Nephron progenitor cell (in vitro differentiated cells): ENCODE results near the gene SPATA16.
A peak's percentile ranks its signal among the peaks of the same experiment; 100 is the strongest.

ENCODE experiments used
- DNase-seq: peaks from one replicate; pipeline ENCODE4 v3.0.0; 2021
- H3K27ac Mint-ChIP-seq: 2 replicates; pipeline ENCODE4 v1.8.0; 2021; ENCODE audit warnings: mild to moderate bottlenecking, moderate library complexity, mixed read lengths
- H3K27me3 Mint-ChIP-seq: 2 replicates; pipeline ENCODE4 v1.8.0; 2021; ENCODE audit warnings: mild to moderate bottlenecking, low read depth, mixed read lengths; ENCODE audit not compliant: poor library complexity
- H3K36me3 Mint-ChIP-seq: 2 replicates; pipeline ENCODE4 v1.8.0; 2021; ENCODE audit warnings: low read depth, mixed read lengths
- H3K4me1 Mint-ChIP-seq: 2 replicates; pipeline ENCODE4 v1.8.0; 2021; ENCODE audit warnings: mixed read lengths
- H3K4me3 Mint-ChIP-seq: 2 replicates; pipeline ENCODE4 v1.8.0; 2021; ENCODE audit warnings: mild to moderate bottlenecking, moderate library complexity, mixed read lengths
- H3K9me3 Mint-ChIP-seq: 2 replicates; pipeline ENCODE4 v1.8.0; 2021; ENCODE audit warnings: mild to moderate bottlenecking, moderate library complexity, mixed read lengths
- TF ChIP-seq, protein P1 (sequence below): fragments of 200-600 bp; sonication (generic); IDR thresholded peaks from 2 replicates; pipeline ENCODE4 v1.5.0; 2021; ENCODE audit warnings: antibody characterized with exemption

The SPATA16 gene

DNA sequence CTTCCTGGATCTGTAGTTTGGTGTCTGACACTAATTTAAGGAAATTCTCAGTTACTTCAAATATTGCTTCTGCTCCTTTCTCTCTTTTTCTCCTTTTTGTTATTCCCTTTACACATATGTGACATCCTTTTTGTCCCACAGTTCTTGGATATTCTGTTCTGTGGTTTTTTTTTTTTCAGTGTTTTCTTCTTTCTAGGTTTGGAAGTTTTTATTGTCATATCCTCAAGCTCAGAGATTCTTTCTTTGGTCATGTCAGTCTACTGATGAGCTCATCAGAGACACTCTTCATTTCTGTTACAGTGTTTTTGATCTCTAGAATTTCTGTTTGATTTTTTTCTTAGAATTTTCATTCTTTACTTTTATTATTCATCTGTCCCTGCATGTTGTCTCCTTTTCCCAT is 140.5 kb downstream of the SPATA16 start:
- no peaks in the 10 kb centered on the region for H3K36me3 Mint-ChIP-seq
- no peaks in the 10 kb centered on the region for H3K4me1 Mint-ChIP-seq
- peaks cover 13% of the 10 kb centered on the region for H3K9me3 Mint-ChIP-seq
- TF ChIP-seq, protein P1, sequence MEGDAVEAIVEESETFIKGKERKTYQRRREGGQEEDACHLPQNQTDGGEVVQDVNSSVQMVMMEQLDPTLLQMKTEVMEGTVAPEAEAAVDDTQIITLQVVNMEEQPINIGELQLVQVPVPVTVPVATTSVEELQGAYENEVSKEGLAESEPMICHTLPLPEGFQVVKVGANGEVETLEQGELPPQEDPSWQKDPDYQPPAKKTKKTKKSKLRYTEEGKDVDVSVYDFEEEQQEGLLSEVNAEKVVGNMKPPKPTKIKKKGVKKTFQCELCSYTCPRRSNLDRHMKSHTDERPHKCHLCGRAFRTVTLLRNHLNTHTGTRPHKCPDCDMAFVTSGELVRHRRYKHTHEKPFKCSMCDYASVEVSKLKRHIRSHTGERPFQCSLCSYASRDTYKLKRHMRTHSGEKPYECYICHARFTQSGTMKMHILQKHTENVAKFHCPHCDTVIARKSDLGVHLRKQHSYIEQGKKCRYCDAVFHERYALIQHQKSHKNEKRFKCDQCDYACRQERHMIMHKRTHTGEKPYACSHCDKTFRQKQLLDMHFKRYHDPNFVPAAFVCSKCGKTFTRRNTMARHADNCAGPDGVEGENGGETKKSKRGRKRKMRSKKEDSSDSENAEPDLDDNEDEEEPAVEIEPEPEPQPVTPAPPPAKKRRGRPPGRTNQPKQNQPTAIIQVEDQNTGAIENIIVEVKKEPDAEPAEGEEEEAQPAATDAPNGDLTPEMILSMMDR: no peak
- no peak for DNase-seq
- H3K27ac Mint-ChIP-seq: no peak overlapping the region
- H3K4me3 Mint-ChIP-seq: no peak overlapping the region
- peaks cover 3% of the 10 kb centered on the region for H3K27me3 Mint-ChIP-seq

DNA sequence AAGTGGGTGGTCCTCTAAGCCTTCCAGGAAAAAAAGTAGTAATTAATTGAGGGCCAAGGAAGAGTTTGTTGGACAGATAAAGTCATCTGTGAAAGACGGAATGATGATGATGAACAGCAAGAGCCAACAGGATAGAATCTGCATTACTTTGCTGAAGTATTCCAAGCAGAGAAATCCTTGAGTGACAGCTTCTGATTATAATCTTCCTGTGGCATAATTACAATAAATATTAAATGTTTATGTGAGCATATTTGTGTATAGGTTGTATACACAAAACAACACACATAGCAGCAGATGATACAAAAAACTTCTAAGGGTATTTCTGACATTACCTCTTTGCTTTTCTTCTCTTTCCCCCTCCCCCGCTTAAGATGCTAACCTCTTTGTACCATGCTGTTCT is 147.6 kb downstream of the SPATA16 start:
- H3K4me3 Mint-ChIP-seq: no peak overlapping the region
- no peaks in the 10 kb centered on the region for H3K27me3 Mint-ChIP-seq
- no peak for DNase-seq
- TF ChIP-seq, protein P1: no peak
- H3K36me3 Mint-ChIP-seq: no peaks in the 10 kb centered on the region
- H3K27ac Mint-ChIP-seq: no peak overlapping the region
- H3K9me3 Mint-ChIP-seq: no peaks in the 10 kb centered on the region
- peaks cover 7% of the 10 kb centered on the region for H3K4me1 Mint-ChIP-seq

DNA sequence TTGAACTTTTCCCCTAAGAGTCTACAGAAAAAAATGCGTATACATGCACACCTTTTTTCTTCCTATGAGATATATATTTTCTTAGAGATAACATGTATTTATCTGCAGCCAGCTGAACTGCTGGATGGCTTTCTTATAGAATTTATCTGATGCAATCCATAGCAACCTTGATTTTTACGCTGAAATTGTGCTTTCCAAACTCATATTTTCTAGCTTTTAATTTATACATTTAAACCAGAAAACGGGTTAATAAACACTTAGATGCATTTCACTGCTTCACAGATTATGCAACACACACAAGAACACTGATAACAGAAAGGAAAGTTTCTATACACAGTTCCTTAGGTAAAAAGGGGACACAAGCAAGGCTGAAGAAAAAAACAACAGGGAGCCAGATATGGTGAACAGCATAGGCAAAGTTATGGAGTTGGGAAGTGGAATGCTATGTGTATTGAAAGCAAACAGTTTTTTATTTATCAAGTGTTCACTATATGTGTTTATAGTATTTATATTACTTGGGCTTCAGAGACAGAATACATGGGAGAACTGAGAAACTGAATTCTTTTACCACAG is 149.5 kb downstream of the SPATA16 start:
- H3K9me3 Mint-ChIP-seq: no peaks in the 10 kb centered on the region
- H3K27me3 Mint-ChIP-seq: no peaks in the 10 kb centered on the region
- no peak for DNase-seq
- TF ChIP-seq, protein P1: no peak
- H3K4me3 Mint-ChIP-seq: no peak overlapping the region
- peaks cover 7% of the 10 kb centered on the region for H3K4me1 Mint-ChIP-seq
- H3K27ac Mint-ChIP-seq: no peak overlapping the region
- H3K36me3 Mint-ChIP-seq: no peaks in the 10 kb centered on the region

DNA sequence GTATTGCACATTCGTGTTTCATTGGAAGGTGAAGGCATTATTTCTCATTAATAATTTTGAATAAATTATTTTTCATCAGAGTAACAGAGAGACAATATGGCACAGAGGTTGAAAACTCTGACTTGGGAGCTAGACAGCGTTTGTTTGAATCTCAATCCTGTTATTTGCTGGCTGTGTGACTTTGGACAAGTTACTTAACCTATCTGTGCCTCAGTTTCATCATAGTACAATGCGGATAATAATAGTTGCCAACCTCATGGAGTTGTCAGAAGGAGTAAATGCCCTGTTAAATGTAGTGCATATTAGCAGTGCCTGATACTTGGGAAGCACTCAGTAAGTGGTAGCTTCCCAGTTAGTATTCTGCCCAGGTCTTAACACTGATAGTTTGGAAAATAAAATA is 151.7 kb downstream of the SPATA16 start:
- Mint-ChIP-seq H3K9me3 (no peaks in the 10 kb centered on the region), H3K4me1 (peaks cover 7% of the 10 kb centered on the region), H3K27ac (no peak overlapping the region), H3K27me3 (no peaks in the 10 kb centered on the region), H3K4me3 (no peak overlapping the region), H3K36me3 (no peaks in the 10 kb centered on the region)
- TF ChIP-seq, protein P1: no peak
- DNase-seq: no peak

DNA sequence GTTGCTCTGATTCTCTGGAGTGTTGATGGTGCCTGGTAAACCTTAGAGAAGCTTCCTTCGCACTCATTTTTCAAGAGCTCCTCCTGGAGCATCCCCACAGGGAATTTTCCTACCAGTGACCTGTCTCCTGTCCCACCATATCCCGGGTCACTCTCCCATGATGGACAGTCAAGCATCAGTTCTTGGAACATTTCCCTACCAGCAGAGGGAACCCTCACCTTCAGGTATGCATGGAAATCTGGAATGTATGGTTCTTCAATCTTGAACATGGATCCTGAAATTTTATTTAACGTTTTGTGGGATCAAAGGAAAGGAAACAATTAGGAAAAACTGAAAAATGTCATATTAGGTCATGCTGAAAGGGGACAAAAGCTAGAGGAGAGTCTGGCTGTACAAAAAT is 153.8 kb downstream of the SPATA16 start:
- TF ChIP-seq, protein P1: peak; percentile 14
- no peak overlapping the region for H3K4me3 Mint-ChIP-seq
- no peak overlapping the region for H3K27ac Mint-ChIP-seq
- H3K36me3 Mint-ChIP-seq: no peaks in the 10 kb centered on the region
- H3K9me3 Mint-ChIP-seq: no peaks in the 10 kb centered on the region
- H3K4me1 Mint-ChIP-seq: peaks cover 2% of the 10 kb centered on the region
- no peak for DNase-seq
- H3K27me3 Mint-ChIP-seq: no peaks in the 10 kb centered on the region

DNA sequence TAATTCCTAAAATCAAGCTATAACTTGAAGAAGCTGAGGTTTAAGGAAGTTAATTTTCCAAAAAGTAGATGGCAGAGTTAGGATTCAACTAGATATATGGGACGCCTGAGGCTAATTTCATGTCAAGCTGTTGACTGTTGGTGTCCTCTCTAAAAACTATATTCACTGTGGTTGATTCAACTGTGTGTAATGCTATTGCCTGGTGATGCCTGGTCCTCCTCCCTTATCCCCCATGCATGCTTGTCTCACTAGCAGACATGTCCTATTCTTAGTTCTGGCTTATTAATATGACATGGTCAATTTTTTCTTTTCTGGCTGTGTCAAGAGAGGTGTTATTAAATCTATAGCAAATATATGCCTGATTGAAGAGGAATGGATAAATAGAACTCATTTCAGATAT is 156.1 kb downstream of the SPATA16 start:
- no peak for DNase-seq
- H3K27ac Mint-ChIP-seq: no peak overlapping the region
- no peaks in the 10 kb centered on the region for H3K36me3 Mint-ChIP-seq
- no peak overlapping the region for H3K4me3 Mint-ChIP-seq
- no peaks in the 10 kb centered on the region for H3K27me3 Mint-ChIP-seq
- TF ChIP-seq, protein P1: no peak
- no peaks in the 10 kb centered on the region for H3K9me3 Mint-ChIP-seq
- peaks cover 6% of the 10 kb centered on the region for H3K4me1 Mint-ChIP-seq
